ENCODE data around the gene GMCL2. TPM values are rescaled to one million over a fixed set of nuclear protein-coding genes. Genes with fewer than 3 reads are reported as not detected.

The GMCL2 gene
- total and polyA plus RNA-seq, 2 experiments from 2014 or later = 0.07 TPM; not detected in 1

DNA sequence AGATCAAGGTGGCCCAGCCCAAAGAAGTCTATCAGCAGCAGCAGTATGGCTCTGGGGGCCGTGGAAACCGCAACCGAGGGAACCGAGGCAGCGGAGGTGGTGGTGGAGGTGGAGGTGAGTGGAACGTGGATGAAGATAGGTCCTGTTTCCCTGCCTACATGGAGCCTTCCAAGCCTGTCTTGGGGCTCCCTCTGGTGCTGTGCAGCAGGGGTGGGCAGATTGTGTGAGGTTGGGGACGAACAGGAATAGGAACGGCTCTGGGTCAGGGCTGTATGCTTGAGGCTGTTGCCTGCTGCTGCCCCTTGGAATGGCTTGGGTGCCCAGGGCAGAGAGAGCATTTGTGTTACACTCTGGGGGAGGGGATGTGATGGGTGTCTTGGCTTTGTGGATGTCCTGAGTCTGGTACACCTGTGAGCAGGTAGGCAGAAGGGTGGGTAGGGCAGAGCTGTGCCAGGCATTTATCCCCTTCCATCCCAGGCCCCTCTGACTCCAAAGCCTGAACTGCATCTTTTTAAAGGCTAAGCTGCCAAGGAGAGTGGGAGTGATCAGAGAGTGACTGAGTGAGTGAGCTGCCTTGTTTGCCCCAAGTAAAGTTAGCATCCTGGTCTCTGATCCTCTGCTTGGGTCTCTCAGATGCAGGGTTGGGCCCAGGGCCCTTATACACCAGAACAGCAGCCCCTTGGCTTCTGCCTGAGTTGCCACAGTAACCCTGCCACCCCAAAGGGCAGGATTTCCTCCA lies 22.3 kb upstream of the GMCL2 start:
- H3K4me1 Mint-ChIP-seq = peaks cover 46% of the 10 kb centered on the region
- Histone ChIP-seq H3F3A (replicated peaks; ENCODE audit: low read depth) (peaks cover 87% of the 10 kb centered on the region), H3K4me3 (no peak overlapping the region), H4K20me1 (replicated peaks; ENCODE audit: insufficient read depth) (peaks cover 66% of the 10 kb centered on the region), H3K27me3 (ENCODE audit: insufficient read depth) (no peaks in the 10 kb centered on the region), H3K79me2 (replicated peaks; ENCODE audit: insufficient read depth) (peaks cover 47% of the 10 kb centered on the region), H3K27ac (ENCODE audit: low read depth) (0 out of 2 replicates have a peak overlapping the region, but pooled peaks have one; percentile 55), H3K4me2 (no peak overlapping the region), H3K36me3 (ENCODE audit: insufficient read depth) (peaks cover 62% of the 10 kb centered on the region), H3K4me1 (ENCODE audit: insufficient read depth) (peaks cover 20% of the 10 kb centered on the region), H2AFZ (no peak overlapping the region), H3K9me2 (ENCODE audit: insufficient read depth) (no peaks in the 10 kb centered on the region)
- H3K9me3 Mint-ChIP-seq = peaks cover 5% of the 10 kb centered on the region; the same call in 1 of the 3 replicates
- H3K4me3 Mint-ChIP-seq = no peak overlapping the region
- no peak for ATAC-seq
- peaks cover 48% of the 10 kb centered on the region for H3K27me3 Mint-ChIP-seq (ENCODE audit: insufficient read depth, low read depth, poor library complexity)
- TF ChIP-seq CREB1 (CRISPR knock-in tag; IDR thresholded peaks at IDR 0.05; ENCODE audit: low read depth) (no peak), POLR2AphosphoS5 (IDR thresholded peaks at IDR 0.05; ENCODE audit: low read depth) (peak; percentile 7; the same call in 1 of the 2 replicates)
- DNase-seq (ENCODE audit: low spot score) = no peak
- H3K36me3 Mint-ChIP-seq (ENCODE audit: low read depth) = peaks cover 93% of the 10 kb centered on the region
- peak overlapping the region; percentile 52 for H3K27ac Mint-ChIP-seq

DNA sequence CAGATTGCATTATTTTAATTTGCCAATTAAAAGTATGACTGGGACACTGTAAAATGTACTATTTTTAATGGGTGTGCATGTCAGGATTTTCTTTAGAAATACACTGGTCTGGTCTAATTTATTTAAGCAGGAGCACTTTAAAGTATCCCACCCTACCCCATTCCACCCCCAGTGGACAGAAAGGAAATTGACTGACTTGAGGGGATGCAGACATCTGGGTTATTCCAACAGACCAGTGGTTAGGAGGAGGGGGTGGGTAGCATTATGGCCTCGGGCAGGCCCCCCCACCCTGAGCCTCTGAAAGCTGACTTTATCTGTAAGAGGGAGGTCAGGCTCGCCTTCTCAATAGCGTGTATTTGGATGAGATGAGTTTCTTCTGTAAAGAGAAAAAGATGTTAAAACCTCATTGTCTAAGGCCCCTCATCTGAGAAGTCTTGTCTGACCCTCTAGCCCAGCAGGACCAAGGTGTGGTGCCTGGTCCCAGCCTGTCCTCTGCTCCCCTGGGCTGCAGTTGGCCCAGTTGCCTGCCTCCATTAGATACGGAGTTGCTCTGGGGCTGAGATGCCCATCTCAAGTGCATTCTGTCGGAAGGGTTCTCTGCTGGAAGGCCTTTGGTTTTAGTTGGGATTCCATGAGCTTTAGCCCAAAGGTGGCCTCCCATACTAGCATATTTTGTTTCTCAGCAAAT lies 21.5 kb upstream of the GMCL2 start:
- peaks cover 8% of the 10 kb centered on the region for H3K9me3 Mint-ChIP-seq
- DNase-seq (ENCODE audit: low spot score) (peak; percentile 52), ATAC-seq (no peak)
- peaks cover 47% of the 10 kb centered on the region for H3K27me3 Mint-ChIP-seq (ENCODE audit: insufficient read depth, low read depth, poor library complexity)
- Histone ChIP-seq H3K36me3 (ENCODE audit: insufficient read depth) (peaks cover 59% of the 10 kb centered on the region), H3K79me2 (replicated peaks; ENCODE audit: insufficient read depth) (peaks cover 54% of the 10 kb centered on the region), H3K27ac (ENCODE audit: low read depth) (peak overlapping the region; percentile 55; the same call in 1 of the 2 replicates), H3K4me3 (no peak overlapping the region), H3K4me1 (ENCODE audit: insufficient read depth) (peaks cover 21% of the 10 kb centered on the region), H3K4me2 (no peak overlapping the region), H2AFZ (no peak overlapping the region), H3K27me3 (ENCODE audit: insufficient read depth) (no peaks in the 10 kb centered on the region), H4K20me1 (replicated peaks; ENCODE audit: insufficient read depth) (peaks cover 64% of the 10 kb centered on the region), H3F3A (replicated peaks; ENCODE audit: low read depth) (peaks cover 83% of the 10 kb centered on the region), H3K9me2 (ENCODE audit: insufficient read depth) (no peaks in the 10 kb centered on the region)
- H3K27ac Mint-ChIP-seq = no peak overlapping the region; the same call in 1 of the 2 replicates
- H3K4me3 Mint-ChIP-seq = no peak overlapping the region
- H3K36me3 Mint-ChIP-seq (ENCODE audit: low read depth) = peaks cover 89% of the 10 kb centered on the region
- TF ChIP-seq, protein P1, sequence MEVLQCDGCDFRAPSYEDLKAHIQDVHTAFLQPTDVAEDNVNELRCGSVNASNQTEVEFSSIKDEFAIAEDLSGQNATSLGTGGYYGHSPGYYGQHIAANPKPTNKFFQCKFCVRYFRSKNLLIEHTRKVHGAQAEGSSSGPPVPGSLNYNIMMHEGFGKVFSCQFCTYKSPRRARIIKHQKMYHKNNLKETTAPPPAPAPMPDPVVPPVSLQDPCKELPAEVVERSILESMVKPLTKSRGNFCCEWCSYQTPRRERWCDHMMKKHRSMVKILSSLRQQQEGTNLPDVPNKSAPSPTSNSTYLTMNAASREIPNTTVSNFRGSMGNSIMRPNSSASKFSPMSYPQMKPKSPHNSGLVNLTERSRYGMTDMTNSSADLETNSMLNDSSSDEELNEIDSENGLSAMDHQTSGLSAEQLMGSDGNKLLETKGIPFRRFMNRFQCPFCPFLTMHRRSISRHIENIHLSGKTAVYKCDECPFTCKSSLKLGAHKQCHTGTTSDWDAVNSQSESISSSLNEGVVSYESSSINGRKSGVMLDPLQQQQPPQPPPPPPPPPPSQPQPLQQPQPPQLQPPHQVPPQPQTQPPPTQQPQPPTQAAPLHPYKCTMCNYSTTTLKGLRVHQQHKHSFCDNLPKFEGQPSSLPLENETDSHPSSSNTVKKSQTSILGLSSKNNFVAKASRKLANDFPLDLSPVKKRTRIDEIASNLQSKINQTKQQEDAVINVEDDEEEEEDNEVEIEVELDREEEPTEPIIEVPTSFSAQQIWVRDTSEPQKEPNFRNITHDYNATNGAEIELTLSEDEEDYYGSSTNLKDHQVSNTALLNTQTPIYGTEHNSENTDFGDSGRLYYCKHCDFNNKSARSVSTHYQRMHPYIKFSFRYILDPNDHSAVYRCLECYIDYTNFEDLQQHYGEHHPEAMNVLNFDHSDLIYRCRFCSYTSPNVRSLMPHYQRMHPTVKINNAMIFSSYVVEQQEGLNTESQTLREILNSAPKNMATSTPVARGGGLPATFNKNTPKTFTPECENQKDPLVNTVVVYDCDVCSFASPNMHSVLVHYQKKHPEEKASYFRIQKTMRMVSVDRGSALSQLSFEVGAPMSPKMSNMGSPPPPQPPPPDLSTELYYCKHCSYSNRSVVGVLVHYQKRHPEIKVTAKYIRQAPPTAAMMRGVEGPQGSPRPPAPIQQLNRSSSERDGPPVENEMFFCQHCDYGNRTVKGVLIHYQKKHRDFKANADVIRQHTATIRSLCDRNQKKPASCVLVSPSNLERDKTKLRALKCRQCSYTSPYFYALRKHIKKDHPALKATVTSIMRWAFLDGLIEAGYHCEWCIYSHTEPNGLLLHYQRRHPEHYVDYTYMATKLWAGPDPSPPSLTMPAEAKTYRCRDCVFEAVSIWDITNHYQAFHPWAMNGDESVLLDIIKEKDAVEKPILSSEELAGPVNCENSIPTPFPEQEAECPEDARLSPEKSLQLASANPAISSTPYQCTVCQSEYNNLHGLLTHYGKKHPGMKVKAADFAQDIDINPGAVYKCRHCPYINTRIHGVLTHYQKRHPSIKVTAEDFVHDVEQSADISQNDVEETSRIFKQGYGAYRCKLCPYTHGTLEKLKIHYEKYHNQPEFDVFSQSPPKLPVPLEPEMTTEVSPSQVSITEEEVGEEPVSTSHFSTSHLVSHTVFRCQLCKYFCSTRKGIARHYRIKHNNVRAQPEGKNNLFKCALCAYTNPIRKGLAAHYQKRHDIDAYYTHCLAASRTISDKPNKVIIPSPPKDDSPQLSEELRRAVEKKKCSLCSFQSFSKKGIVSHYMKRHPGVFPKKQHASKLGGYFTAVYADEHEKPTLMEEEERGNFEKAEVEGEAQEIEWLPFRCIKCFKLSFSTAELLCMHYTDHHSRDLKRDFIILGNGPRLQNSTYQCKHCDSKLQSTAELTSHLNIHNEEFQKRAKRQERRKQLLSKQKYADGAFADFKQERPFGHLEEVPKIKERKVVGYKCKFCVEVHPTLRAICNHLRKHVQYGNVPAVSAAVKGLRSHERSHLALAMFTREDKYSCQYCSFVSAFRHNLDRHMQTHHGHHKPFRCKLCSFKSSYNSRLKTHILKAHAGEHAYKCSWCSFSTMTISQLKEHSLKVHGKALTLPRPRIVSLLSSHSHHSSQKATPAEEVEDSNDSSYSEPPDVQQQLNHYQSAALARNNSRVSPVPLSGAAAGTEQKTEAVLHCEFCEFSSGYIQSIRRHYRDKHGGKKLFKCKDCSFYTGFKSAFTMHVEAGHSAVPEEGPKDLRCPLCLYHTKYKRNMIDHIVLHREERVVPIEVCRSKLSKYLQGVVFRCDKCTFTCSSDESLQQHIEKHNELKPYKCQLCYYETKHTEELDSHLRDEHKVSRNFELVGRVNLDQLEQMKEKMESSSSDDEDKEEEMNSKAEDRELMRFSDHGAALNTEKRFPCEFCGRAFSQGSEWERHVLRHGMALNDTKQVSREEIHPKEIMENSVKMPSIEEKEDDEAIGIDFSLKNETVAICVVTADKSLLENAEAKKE (CRISPR knock-in tag; IDR thresholded peaks at IDR 0.05) = no peak
- TF ChIP-seq, protein P2, sequence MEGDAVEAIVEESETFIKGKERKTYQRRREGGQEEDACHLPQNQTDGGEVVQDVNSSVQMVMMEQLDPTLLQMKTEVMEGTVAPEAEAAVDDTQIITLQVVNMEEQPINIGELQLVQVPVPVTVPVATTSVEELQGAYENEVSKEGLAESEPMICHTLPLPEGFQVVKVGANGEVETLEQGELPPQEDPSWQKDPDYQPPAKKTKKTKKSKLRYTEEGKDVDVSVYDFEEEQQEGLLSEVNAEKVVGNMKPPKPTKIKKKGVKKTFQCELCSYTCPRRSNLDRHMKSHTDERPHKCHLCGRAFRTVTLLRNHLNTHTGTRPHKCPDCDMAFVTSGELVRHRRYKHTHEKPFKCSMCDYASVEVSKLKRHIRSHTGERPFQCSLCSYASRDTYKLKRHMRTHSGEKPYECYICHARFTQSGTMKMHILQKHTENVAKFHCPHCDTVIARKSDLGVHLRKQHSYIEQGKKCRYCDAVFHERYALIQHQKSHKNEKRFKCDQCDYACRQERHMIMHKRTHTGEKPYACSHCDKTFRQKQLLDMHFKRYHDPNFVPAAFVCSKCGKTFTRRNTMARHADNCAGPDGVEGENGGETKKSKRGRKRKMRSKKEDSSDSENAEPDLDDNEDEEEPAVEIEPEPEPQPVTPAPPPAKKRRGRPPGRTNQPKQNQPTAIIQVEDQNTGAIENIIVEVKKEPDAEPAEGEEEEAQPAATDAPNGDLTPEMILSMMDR (conservative IDR thresholded peaks at IDR 0.05; ENCODE audit: low read depth in 2 of 2) = peak in 1 of 2 experiments; percentile 19; a peak in 1 of 4 replicates
- no peak for TF ChIP-seq EZH2 (IDR thresholded peaks at IDR 0.05; ENCODE audit: low read depth, unreplicated experiment)
- TF ChIP-seq, protein P3, sequence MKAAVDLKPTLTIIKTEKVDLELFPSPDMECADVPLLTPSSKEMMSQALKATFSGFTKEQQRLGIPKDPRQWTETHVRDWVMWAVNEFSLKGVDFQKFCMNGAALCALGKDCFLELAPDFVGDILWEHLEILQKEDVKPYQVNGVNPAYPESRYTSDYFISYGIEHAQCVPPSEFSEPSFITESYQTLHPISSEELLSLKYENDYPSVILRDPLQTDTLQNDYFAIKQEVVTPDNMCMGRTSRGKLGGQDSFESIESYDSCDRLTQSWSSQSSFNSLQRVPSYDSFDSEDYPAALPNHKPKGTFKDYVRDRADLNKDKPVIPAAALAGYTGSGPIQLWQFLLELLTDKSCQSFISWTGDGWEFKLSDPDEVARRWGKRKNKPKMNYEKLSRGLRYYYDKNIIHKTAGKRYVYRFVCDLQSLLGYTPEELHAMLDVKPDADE (IDR thresholded peaks at IDR 0.05) = no peak
- H3K4me1 Mint-ChIP-seq = peaks cover 42% of the 10 kb centered on the region

All from GM23338 (cell line).